ENCODE measurements around the gene ITPR2. TPM values are rescaled to one million over a fixed set of nuclear protein-coding genes. Genes with fewer than 3 reads are reported as not detected.
"Not testable (repeated sequence)": the region's sequence is repeated elsewhere in the genome, so short reads cannot be mapped to it uniquely, and the experiment has no call there.

The ITPR2 gene
- total RNA-seq, 2 experiments from 2014 or later: 40.3 to 40.5 TPM

DNA sequence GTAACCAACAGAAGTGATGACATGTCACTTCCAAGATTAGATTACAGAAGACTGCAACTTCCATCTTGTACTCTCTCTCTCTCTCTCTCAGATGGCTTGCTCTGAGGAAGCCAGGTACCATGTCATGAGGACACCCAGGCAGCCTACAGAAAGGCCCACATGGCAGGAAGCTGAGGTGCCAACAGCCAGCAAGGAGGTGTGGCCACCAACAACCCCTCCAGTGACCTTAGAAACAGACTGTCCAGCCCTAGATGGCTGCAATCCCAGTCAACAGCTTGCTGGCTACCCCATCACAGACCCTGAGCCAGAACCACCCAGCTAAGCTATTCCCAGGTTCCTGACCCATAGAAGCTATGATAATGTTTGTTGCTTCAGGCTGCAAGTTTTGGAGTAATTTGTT is 178.4 kb downstream of the ITPR2 start:
- Mint-ChIP-seq H3K27ac (no peak overlapping the region), H3K9me3 (peaks cover 2% of the 10 kb centered on the region), H3K4me3 (no peak overlapping the region), H3K36me3 (ENCODE audit: low read depth) (peaks cover 49% of the 10 kb centered on the region), H3K27me3 (no peaks in the 10 kb centered on the region), H3K4me1 (no peaks in the 10 kb centered on the region)
- no peak for DNase-seq
- ChIA-PET POLR2A (no interaction called here), CTCF (no interaction called here)

GRCh38 chr12:26651566-26652188 is 181.3 kb downstream of the ITPR2 start:
- CTCF ChIA-PET: interaction anchor here (1.2 to 1.7 kb wide), 2 partner anchors 10 to 37 kb away, joined by 3 to 5 read pairs; no protein-coding TSS in a partner anchor
- DNase-seq: peak; percentile 52
- Mint-ChIP-seq H3K4me1 (no peaks in the 10 kb centered on the region), H3K4me3 (no peak overlapping the region), H3K27ac (no peak overlapping the region), H3K9me3 (peaks cover 2% of the 10 kb centered on the region), H3K27me3 (no peaks in the 10 kb centered on the region), H3K36me3 (ENCODE audit: low read depth) (peaks cover 42% of the 10 kb centered on the region)
- POLR2A ChIA-PET: no interaction called here

DNA sequence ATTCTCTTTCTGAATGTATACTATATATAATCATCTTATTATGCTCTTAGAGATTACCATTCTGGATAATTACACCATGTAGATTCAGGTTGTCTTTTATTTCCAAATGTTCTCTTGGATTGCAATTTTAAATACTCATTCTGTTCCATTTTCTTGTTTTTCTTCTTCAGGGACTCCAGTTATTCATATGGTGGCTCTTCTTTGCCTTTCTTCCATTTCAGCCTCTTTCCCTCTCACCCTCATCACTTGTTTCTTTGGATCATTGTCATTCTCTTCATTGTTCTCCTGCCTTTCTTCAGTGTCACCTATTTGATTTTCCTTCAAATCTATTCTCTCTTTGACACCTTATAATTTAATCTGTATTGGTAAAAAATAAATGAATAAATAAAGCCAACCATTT is 182.0 kb downstream of the ITPR2 start:
- H3K27ac Mint-ChIP-seq: no peak overlapping the region
- POLR2A ChIA-PET: no interaction called here
- CTCF ChIA-PET: no interaction called here
- peaks cover 38% of the 10 kb centered on the region for H3K36me3 Mint-ChIP-seq (ENCODE audit: low read depth)
- no peaks in the 10 kb centered on the region for H3K27me3 Mint-ChIP-seq
- no peak overlapping the region for H3K4me3 Mint-ChIP-seq
- no peaks in the 10 kb centered on the region for H3K4me1 Mint-ChIP-seq
- DNase-seq: no peak
- peaks cover 2% of the 10 kb centered on the region for H3K9me3 Mint-ChIP-seq

DNA sequence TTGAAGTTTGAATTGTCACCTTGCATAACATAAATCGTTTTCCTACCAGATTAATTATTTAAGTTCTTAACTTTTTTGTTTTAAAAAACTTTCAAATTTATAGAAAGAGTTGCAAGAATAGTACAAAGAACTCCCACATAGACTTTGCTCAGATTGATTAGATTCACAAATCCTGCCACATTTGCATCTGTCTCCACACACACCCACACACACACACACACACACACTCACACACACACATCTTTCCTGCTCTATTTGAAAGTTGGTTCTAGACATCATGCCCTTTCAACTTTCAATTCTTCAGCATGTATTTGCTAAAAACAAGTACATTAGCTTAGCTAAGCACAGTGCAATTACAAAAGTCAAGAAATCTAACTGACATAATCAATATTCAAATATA is 184.0 kb downstream of the ITPR2 start:
- peaks cover 24% of the 10 kb centered on the region for H3K36me3 Mint-ChIP-seq (ENCODE audit: low read depth)
- DNase-seq: no peak
- POLR2A ChIA-PET: no interaction called here

DNA sequence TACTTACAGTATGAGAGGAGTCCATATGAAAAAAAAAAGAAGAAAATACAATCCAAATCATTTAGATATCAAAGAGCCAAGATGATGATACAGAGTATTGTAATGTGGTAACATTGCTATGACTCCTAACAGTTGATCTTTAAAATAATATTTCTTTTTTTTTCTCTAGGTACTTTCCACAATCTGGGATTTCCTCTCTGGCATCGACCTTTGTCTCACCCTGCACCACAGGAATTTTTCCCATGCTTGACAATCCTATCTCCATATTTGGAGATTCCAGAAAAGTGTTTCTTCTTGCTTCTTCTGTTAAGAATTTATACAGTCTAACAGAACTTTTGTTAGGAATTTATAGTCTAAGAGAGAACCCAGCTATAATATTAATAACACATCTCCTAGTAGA is 184.4 kb downstream of the ITPR2 start:
- CTCF ChIA-PET: interaction anchor here (0.6 kb wide), 1 partner anchor 31 kb away, joined by 4 read pairs; no protein-coding TSS in a partner anchor
- no peak overlapping the region for H3K4me3 Mint-ChIP-seq

More for the DNA sequence above, 184.0 kb downstream of the ITPR2 start:
- CTCF ChIA-PET: no interaction called here
- Mint-ChIP-seq H3K27ac (no peak overlapping the region), H3K4me3 (no peak overlapping the region), H3K27me3 (no peaks in the 10 kb centered on the region), H3K9me3 (peaks cover 2% of the 10 kb centered on the region), H3K4me1 (no peaks in the 10 kb centered on the region)

DNA sequence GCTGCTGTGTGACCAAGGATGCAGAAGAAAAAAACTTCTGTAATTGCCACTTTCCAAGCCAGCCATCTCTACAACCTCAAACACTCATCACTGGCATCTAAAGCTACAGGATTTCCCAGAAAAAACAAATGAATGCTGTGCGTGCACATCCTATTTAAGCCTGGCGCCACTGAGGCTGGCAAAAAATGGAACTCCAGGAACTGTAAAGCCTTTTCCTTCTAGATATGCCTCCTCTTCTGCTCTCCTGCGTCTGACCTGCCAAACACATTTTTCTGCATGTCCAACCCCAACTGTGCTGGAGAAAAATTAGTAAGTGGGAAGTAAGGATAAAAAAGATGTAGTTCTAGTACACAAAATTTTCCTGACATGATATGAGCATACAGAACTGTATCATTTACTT is 184.9 kb downstream of the ITPR2 start:
- Mint-ChIP-seq H3K4me1 (no peaks in the 10 kb centered on the region), H3K4me3 (no peak overlapping the region), H3K9me3 (peaks cover 2% of the 10 kb centered on the region), H3K36me3 (ENCODE audit: low read depth) (peaks cover 23% of the 10 kb centered on the region), H3K27me3 (no peaks in the 10 kb centered on the region), H3K27ac (no peak overlapping the region)
- no peak for DNase-seq
- POLR2A ChIA-PET: no interaction called here
- CTCF ChIA-PET: interaction anchor here (0.6 kb wide), 1 partner anchor 31 kb away, joined by 4 read pairs; no protein-coding TSS in a partner anchor

More for the DNA sequence above, 184.4 kb downstream of the ITPR2 start:
- Mint-ChIP-seq H3K9me3 (peaks cover 2% of the 10 kb centered on the region), H3K27me3 (no peaks in the 10 kb centered on the region), H3K4me1 (no peaks in the 10 kb centered on the region), H3K27ac (no peak overlapping the region), H3K36me3 (ENCODE audit: low read depth) (peaks cover 22% of the 10 kb centered on the region)
- POLR2A ChIA-PET: no interaction called here
- no peak for DNase-seq

- no peak for DNase-seq
- H3K4me3 Mint-ChIP-seq: no peak overlapping the region
- ChIA-PET CTCF (no interaction called here), POLR2A (no interaction called here)
- peaks cover 15% of the 10 kb centered on the region for H3K36me3 Mint-ChIP-seq (ENCODE audit: low read depth)
- H3K27ac Mint-ChIP-seq: no peak overlapping the region
- peaks cover 2% of the 10 kb centered on the region for H3K9me3 Mint-ChIP-seq
- no peaks in the 10 kb centered on the region for H3K27me3 Mint-ChIP-seq
- H3K4me1 Mint-ChIP-seq: no peaks in the 10 kb centered on the region
These were observed 185.9 kb downstream of the ITPR2 start for GRCh38 chr12:26647088-26647487.

DNA sequence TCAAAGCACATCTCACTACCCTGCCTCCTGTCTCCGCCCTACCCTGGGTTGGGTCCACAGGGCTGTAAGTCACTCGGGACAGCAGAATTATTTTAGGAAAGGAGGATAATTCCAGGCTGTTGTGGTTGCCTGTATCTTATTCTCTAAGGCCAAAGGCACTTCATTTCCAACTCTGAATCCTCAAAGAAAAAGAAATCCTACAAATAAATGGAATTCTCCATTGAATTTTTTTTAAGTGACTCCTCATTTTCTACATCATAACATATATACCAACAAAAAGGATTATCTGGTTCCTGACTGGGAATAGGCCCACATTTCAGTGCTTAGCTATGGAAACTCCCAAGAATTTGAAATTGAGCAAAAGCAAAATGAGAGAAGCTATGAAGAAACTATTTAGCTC is 186.4 kb downstream of the ITPR2 start:
- Mint-ChIP-seq H3K4me1 (no peaks in the 10 kb centered on the region), H3K4me3 (no peak overlapping the region), H3K9me3 (peaks cover 2% of the 10 kb centered on the region), H3K27ac (no peak overlapping the region), H3K36me3 (ENCODE audit: low read depth) (peaks cover 10% of the 10 kb centered on the region), H3K27me3 (no peaks in the 10 kb centered on the region)
- ChIA-PET CTCF (no interaction called here), POLR2A (no interaction called here)
- DNase-seq: no peak

DNA sequence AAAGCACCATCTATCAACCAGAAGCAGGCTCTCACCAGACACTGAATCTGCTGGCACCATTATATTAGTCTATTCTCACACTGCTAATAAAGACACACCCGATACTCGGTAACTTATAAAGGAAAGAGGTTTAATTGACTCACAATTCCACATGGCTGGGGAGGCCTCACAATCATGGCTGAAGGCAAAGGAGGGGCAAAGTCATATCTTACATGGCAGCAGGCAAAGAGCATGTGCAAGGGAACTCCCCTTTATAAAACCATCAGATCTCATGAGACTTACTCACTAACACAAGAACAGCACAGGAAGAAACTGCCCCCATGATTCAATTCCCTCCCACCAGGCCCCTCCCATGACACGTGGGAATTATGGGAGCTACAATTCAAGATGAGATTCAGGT is 188.6 kb downstream of the ITPR2 start:
- H3K36me3 Mint-ChIP-seq (ENCODE audit: low read depth); DNase-seq; H3K4me1 Mint-ChIP-seq; CTCF ChIA-PET; H3K27ac Mint-ChIP-seq; H3K4me3 Mint-ChIP-seq; H3K9me3 Mint-ChIP-seq; H3K27me3 Mint-ChIP-seq; POLR2A ChIA-PET: not testable (repeated sequence)

- H3K4me1 Mint-ChIP-seq: no peaks in the 10 kb centered on the region
- H3K4me3 Mint-ChIP-seq: no peak overlapping the region
- POLR2A ChIA-PET: no interaction called here
- CTCF ChIA-PET: interaction anchor here (0.5 kb wide), 1 partner anchor 581 kb away, joined by 3 read pairs; no protein-coding TSS in a partner anchor
- H3K27ac Mint-ChIP-seq: no peak overlapping the region
- no peaks in the 10 kb centered on the region for H3K9me3 Mint-ChIP-seq
- H3K27me3 Mint-ChIP-seq: no peaks in the 10 kb centered on the region
- no peak for DNase-seq
- peaks cover 3% of the 10 kb centered on the region for H3K36me3 Mint-ChIP-seq (ENCODE audit: low read depth)
These were observed 189.3 kb downstream of the ITPR2 start for GRCh38 chr12:26643532-26644315.

DNA sequence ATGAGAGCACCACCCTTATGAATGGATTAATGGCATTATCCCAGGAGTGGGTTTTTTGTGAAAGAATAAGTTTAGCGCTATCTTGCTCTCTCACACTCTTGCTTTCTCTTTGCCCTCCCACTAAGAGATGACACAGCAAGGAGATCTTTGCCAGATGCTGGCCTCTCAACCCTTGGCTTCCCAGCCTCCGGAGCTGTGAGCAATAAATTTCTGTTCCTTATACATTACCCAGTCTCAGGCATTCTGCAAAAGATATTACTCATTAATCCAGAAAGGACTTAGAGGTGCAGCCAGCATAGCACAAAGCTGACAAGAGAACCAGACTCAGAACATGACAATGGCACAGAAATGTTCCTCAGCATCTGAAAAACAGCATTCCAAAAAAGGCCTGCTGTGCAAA is 190.6 kb downstream of the ITPR2 start:
- Mint-ChIP-seq H3K27me3 (no peaks in the 10 kb centered on the region), H3K9me3 (no peaks in the 10 kb centered on the region), H3K4me3 (no peak overlapping the region), H3K27ac (no peak overlapping the region), H3K4me1 (no peaks in the 10 kb centered on the region), H3K36me3 (ENCODE audit: low read depth) (peaks cover 3% of the 10 kb centered on the region)
- ChIA-PET CTCF (no interaction called here), POLR2A (no interaction called here)
- no peak for DNase-seq

DNA sequence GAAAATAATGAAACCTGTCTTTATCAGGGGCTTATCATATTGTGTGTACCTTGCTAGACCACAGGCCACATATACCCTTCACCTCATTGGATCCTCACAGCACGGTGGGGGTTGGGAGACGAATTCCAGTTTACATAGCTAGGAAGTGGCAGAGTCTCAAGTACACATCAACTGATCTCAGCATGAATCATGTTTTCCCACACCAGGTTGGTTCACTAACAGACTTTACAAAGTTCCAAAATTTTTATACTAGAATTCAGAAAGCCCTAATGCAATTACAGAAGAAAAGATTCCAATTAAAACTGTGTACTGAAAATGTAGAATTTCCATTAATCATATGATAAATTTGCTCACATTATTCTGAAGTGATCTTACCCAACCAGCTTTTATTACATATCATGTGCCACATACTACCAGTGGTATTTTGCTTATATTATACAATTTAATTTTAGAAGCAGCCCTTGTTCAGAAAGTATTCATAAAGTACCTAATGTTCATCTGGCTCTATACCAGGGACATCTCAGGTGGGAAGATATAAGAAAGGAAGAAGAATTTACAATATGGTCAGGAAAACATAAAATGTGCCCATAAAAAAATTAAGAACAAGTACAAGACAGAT is 196.2 kb downstream of the ITPR2 start:
- CTCF ChIA-PET: no interaction called here
- Mint-ChIP-seq H3K27ac (no peak overlapping the region), H3K9me3 (no peaks in the 10 kb centered on the region), H3K27me3 (no peaks in the 10 kb centered on the region), H3K4me1 (no peaks in the 10 kb centered on the region), H3K36me3 (ENCODE audit: low read depth) (no peaks in the 10 kb centered on the region), H3K4me3 (no peak overlapping the region)
- POLR2A ChIA-PET: no interaction called here
- DNase-seq: no peak

DNA sequence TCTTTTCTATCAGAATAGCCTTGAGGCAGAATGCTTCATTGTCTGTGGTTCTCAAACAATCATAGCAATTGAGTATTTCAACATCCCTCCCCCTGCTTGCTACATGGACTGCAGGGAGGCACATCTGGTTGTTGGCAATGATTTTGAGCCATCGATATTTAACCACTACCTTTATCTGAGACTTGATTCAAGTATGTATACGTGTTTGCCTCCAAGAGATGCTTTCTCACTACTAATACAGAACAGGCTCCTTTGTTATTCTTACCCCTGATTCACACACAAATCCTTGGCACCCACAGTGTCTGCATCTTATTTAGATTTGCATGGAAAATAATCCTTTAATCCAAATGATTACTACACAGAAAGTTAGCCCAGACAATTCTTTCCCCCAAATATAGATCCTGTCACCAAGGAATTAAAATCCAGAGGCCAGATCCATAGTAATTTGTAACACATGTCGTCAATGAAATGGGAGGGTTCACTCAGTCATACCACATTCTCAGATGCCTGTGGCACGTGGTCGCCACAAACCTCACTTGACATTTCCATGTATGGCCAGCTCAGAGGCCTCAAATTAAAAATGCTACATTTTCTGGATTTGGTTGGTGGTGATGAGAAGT is 199.3 kb downstream of the ITPR2 start:
- DNase-seq: no peak
- no peak overlapping the region for H3K4me3 Mint-ChIP-seq
- ChIA-PET POLR2A (interaction anchor here (0.5 kb wide), 1 partner anchor 367 kb away, joined by 3 read pairs; no protein-coding TSS in a partner anchor), CTCF (interaction anchor here (0.6 kb wide), 1 partner anchor 865 kb away, joined by 3 read pairs; no protein-coding TSS in a partner anchor)
- H3K27me3 Mint-ChIP-seq: no peaks in the 10 kb centered on the region
- H3K36me3 Mint-ChIP-seq (ENCODE audit: low read depth): peaks cover 3% of the 10 kb centered on the region
- H3K9me3 Mint-ChIP-seq: no peaks in the 10 kb centered on the region
- H3K27ac Mint-ChIP-seq: no peak overlapping the region
- no peaks in the 10 kb centered on the region for H3K4me1 Mint-ChIP-seq

All from activated CD4-positive, alpha-beta T cell treated with anti-CD3 and anti-CD28 coated beads, Interleukin-2, amount 10 ng/mL, durations not matched to agents 7 days and 5 days (primary cell).